Measurements from ENCODE around the gene HAND1. TPM values are rescaled to one million over a fixed set of nuclear protein-coding genes. Genes with fewer than 3 reads are reported as not detected.

Gene HAND1
- total RNA-seq, 4 donors from 2014 or later = not detected

GRCh38 chr5:154523709-154524108 is 45.7 kb upstream of the HAND1 start:
- peaks cover 42% of the 10 kb centered on the region for H3K27me3 ChIP-seq
- ATAC-seq = no peak
- TF ChIP-seq POLR2A (IDR thresholded peaks at IDR 0.05) (no peak), CTCF (IDR thresholded peaks at IDR 0.05) (no peak), EP300 (IDR thresholded peaks at IDR 0.05) (no peak), POLR2AphosphoS5 (IDR thresholded peaks at IDR 0.05) (no peak)
- H3K36me3 ChIP-seq = no peaks in the 10 kb centered on the region
- WGBS, 2 donors (ENCODE audit: low coverage in 1 of 2) = 40% methylated on average over 1 of the region's 3 CpGs; no CpG with 5 or more reads in 1 of the 2 donors
- H3K27ac ChIP-seq = no peak overlapping the region
- no peak overlapping the region for H3K4me3 ChIP-seq
- H3K9me3 ChIP-seq = no peaks in the 10 kb centered on the region
- H3K4me1 ChIP-seq = peaks cover 0 to 14% (median 0%) of the 10 kb centered on the region in 3 donors

- ATAC-seq = no peak
- no peak overlapping the region for H3K4me3 ChIP-seq
- peaks cover 0 to 14% (median 0%) of the 10 kb centered on the region in 3 donors for H3K4me1 ChIP-seq
- no peak for TF ChIP-seq POLR2A (IDR thresholded peaks at IDR 0.05)
- TF ChIP-seq POLR2AphosphoS5 (IDR thresholded peaks at IDR 0.05) = no peak
- WGBS, 2 donors (ENCODE audit: low coverage in 1 of 2) = 92% methylated on average over 4 of the region's 4 CpGs; no CpG with 5 or more reads in 1 of the 2 donors
- no peaks in the 10 kb centered on the region for H3K36me3 ChIP-seq
- no peaks in the 10 kb centered on the region for H3K9me3 ChIP-seq
- no peak overlapping the region for H3K27ac ChIP-seq
- H3K27me3 ChIP-seq = peaks cover 44% of the 10 kb centered on the region
These were observed 45.1 kb upstream of the HAND1 start for GRCh38 chr5:154523104-154523503.

- no peak for ATAC-seq
- TF ChIP-seq CTCF (IDR thresholded peaks at IDR 0.05) = no peak
- no peak for TF ChIP-seq POLR2AphosphoS5 (IDR thresholded peaks at IDR 0.05)
- no peak for TF ChIP-seq EP300 (IDR thresholded peaks at IDR 0.05)
- TF ChIP-seq POLR2A (IDR thresholded peaks at IDR 0.05) = no peak
- WGBS, 2 donors (ENCODE audit: low coverage in 1 of 2) = 93% methylated on average over 2 of the region's 3 CpGs; no CpG with 5 or more reads in 1 of the 2 donors
- Histone ChIP-seq H3K27ac (no peak overlapping the region), H3K36me3 (no peaks in the 10 kb centered on the region), H3K9me3 (no peaks in the 10 kb centered on the region), H3K27me3 (peaks cover 47% of the 10 kb centered on the region), H3K4me1 (peaks cover 0 to 14% (median 0%) of the 10 kb centered on the region in 3 donors), H3K4me3 (no peak overlapping the region)
These were observed 44.3 kb upstream of the HAND1 start for GRCh38 chr5:154522284-154522683.

- 50 to 73% methylated on average over 1 to 2 of the region's 3 CpGs for WGBS, 2 donors (ENCODE audit: low coverage in 1 of 2)
- H3K4me1 ChIP-seq = peaks cover 0 to 14% (median 0%) of the 10 kb centered on the region in 3 donors
These were observed 43.7 kb upstream of the HAND1 start for GRCh38 chr5:154521756-154522155.

GRCh38 chr5:154520861-154521453 is 42.9 kb upstream of the HAND1 start:
- H3K27ac ChIP-seq = no peak overlapping the region
- no peaks in the 10 kb centered on the region for H3K36me3 ChIP-seq
- TF ChIP-seq POLR2A (IDR thresholded peaks at IDR 0.05) (no peak), POLR2AphosphoS5 (IDR thresholded peaks at IDR 0.05) (no peak), CTCF (IDR thresholded peaks at IDR 0.05) (peak; percentile 26 to 70 (median 32)), EP300 (IDR thresholded peaks at IDR 0.05) (no peak)
- no peak for ATAC-seq
- no peak overlapping the region for H3K4me3 ChIP-seq
- H3K27me3 ChIP-seq = peaks cover 52% of the 10 kb centered on the region
- WGBS, 2 donors (ENCODE audit: low coverage in 1 of 2) = 0 to 3% methylated on average over 7 of the region's 15 CpGs
- no peaks in the 10 kb centered on the region for H3K9me3 ChIP-seq
- H3K4me1 ChIP-seq = peaks cover 0 to 14% (median 0%) of the 10 kb centered on the region in 3 donors

More at GRCh38 chr5:154521756-154522155, 43.7 kb upstream of the HAND1 start:
- Histone ChIP-seq H3K27me3 (peaks cover 51% of the 10 kb centered on the region), H3K9me3 (no peaks in the 10 kb centered on the region), H3K36me3 (no peaks in the 10 kb centered on the region), H3K27ac (no peak overlapping the region), H3K4me3 (no peak overlapping the region)
- ATAC-seq = no peak
- no peak for TF ChIP-seq POLR2AphosphoS5 (IDR thresholded peaks at IDR 0.05)
- TF ChIP-seq POLR2A (IDR thresholded peaks at IDR 0.05) = no peak
- TF ChIP-seq CTCF (IDR thresholded peaks at IDR 0.05) = no peak
- TF ChIP-seq EP300 (IDR thresholded peaks at IDR 0.05) = no peak

All from gastroesophageal sphincter (tissue), 4 donors.